PC-3 (cell line): ENCODE data around the gene JPH3. TPM values are rescaled to one million over a fixed set of nuclear protein-coding genes. Genes with fewer than 3 reads are reported as not detected.

Experiments used
- ATAC-seq: fragments of 200-7000 bp; cut with Tn5 transposase; 2 replicates; pipeline ENCODE4 v1.9.1; 2020; ENCODE audit warnings: mild to moderate bottlenecking, moderate library complexity
- BruUV-seq: library from RNA; stranded (reverse); fragments of 400-500 nt; replicated peaks from 2 replicates; lab custom pipeline; 2021; lab: Mats Ljungman, UMichigan
- CTCF ChIA-PET: fragments of 300-600 bp; sonication (Branson Sonifier 250); formaldehyde crosslinking; loops from one replicate; lab custom pipeline; 2022; ENCODE audit warnings: antibody characterized with exemption; lab: Charles Lee
- POLR2A ChIA-PET: fragments of 300-600 bp; sonication (Branson Sonifier 250); formaldehyde crosslinking; loops from one replicate; lab custom pipeline; 2022; ENCODE audit warnings: antibody characterized with exemption; ENCODE audit not compliant: unreplicated experiment; lab: Charles Lee
- DNase-seq: peaks from one replicate; pipeline ENCODE4 v3.0.0-alpha.2; 2015
- H2AFZ ChIP-seq: fragments of 300-600 bp; sonication (generic); 2 replicates; pipeline ENCODE4 v1.6.0; 2016; ENCODE audit warnings: antibody characterized with exemption, low read length
- H3F3A ChIP-seq: fragments of 300-600 bp; sonication (generic); one replicate; pipeline ENCODE4 v1.6.0; 2017; ENCODE audit warnings: antibody characterized with exemption, low read length, control low read depth, mild to moderate bottlenecking; ENCODE audit not compliant: unreplicated experiment
- H3K27ac ChIP-seq: fragments of 300-600 bp; sonication (generic); 2 replicates; pipeline ENCODE4 v1.5.1; 2016; ENCODE audit warnings: mild to moderate bottlenecking, low read length
- H3K27me3 ChIP-seq: fragments of 300-600 bp; sonication (generic); 2 replicates; pipeline ENCODE4 v1.6.1; 2016; ENCODE audit warnings: low read length, mixed read lengths
- H3K36me3 ChIP-seq: fragments of 300-600 bp; sonication (generic); 2 replicates; pipeline ENCODE4 v1.6.1; 2016; ENCODE audit warnings: low read depth, mixed run types, low read length, mixed read lengths
- H3K4me1 ChIP-seq: fragments of 300-600 bp; sonication (generic); 2 replicates; pipeline ENCODE4 v1.5.1; 2016; ENCODE audit warnings: low read length; ENCODE audit not compliant: insufficient read depth
- H3K4me2 ChIP-seq: fragments of 300-600 bp; sonication (generic); 2 replicates; pipeline ENCODE4 v1.6.0; 2016; ENCODE audit warnings: low read length
- H3K4me3 ChIP-seq: fragments of 300-600 bp; sonication (generic); 2 replicates; pipeline ENCODE4 v1.5.1; 2016; ENCODE audit warnings: mild to moderate bottlenecking, low read length, mixed read lengths
- H3K79me2 ChIP-seq: fragments of 300-600 bp; sonication (generic); 2 replicates; pipeline ENCODE4 v1.6.1; 2017; ENCODE audit warnings: low read length, mixed read lengths
- H3K9ac ChIP-seq: fragments of 300-600 bp; sonication (generic); 2 replicates; pipeline ENCODE4 v1.6.0; 2016; ENCODE audit warnings: mild to moderate bottlenecking, low read length
- H3K9me2 ChIP-seq: fragments of 300-600 bp; sonication (generic); replicated peaks from 2 replicates; pipeline ENCODE4 v1.6.1; 2016; ENCODE audit warnings: mixed run types, low read length, mixed read lengths
- H3K9me3 ChIP-seq: fragments of 300-600 bp; sonication (generic); 2 replicates; pipeline ENCODE4 v1.6.1; 2016; ENCODE audit warnings: low read length, mixed read lengths
- H4K20me1 ChIP-seq: fragments of 300-600 bp; sonication (generic); 2 replicates; pipeline ENCODE4 v1.6.1; 2016; ENCODE audit warnings: low read length, mixed read lengths
- EZH2 ChIP-seq: fragments of 300-600 bp; sonication (generic); IDR thresholded peaks from one replicate; pipeline ENCODE4 v1.6.1; 2017; ENCODE audit warnings: antibody characterized with exemption, mild to moderate bottlenecking, low read length; ENCODE audit not compliant: unreplicated experiment
- EZH2phosphoT487 ChIP-seq: fragments of 300-600 bp; sonication (generic); IDR thresholded peaks from 2 replicates; pipeline ENCODE4 v1.6.1; 2018; ENCODE audit warnings: mild to moderate bottlenecking, antibody characterized with exemption, low read length, borderline replicate concordance
- intact Hi-C: fragments of 100-400 bp; cut with micrococcal nuclease; formaldehyde crosslinking; loops from 2 replicates; pipeline ENCODE4 v1.9.0; 2023
- total RNA-seq: library from RNA; depleted of rRNA; stranded (reverse); fragments of >200 nt; gene quantifications from 2 replicates; pipeline ENCODE4 v1.2.3, GENCODE V29; 2014
- TF ChIP-seq, protein P1 (sequence below): fragments of 300-600 bp; sonication (generic); conservative IDR thresholded peaks from 2 replicates; pipeline ENCODE4 v1.5.1; 2017; ENCODE audit warnings: antibody characterized with exemption, low read depth, mild to moderate bottlenecking, low read length

JPH3 gene
- total RNA-seq, 1 experiment from 2014 or later = not detected

DNA sequence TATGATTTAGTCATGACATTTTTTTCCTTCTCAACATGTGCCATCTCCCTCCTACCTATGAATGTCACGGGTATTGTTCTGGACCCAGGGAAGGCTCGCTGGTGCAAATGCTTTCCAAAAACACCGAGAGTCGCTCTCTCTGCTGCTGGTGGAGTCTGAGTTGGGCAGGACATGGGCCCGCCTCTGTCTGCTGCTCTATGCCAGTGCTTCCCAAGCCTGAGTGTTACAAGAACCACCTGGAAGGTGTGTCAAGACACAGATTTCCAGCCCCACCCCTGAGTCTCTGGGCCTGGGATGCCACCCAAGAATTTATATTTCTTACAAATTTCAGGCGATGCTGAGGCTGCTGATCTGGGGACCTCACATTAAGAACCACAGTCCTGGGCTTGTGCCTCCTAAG lies 9.1 kb downstream of the JPH3 start:
- H3K27ac ChIP-seq = no peak overlapping the region
- intact Hi-C loops = no loop called here
- no peak for DNase-seq
- H3K4me2 ChIP-seq = no peak overlapping the region
- BruUV-seq = no TSS peak
- H3K4me3 ChIP-seq = no peak overlapping the region
- CTCF ChIA-PET = no interaction called here
- H3K9me3 ChIP-seq = no peaks in the 10 kb centered on the region
- peaks cover 10% of the 10 kb centered on the region; the same call in 1 of the 2 replicates for H3K27me3 ChIP-seq
- no peaks in the 10 kb centered on the region for H3F3A ChIP-seq
- H4K20me1 ChIP-seq = no peaks in the 10 kb centered on the region
- H3K9ac ChIP-seq = no peak overlapping the region
- H3K9me2 ChIP-seq = no peaks in the 10 kb centered on the region
- no peaks in the 10 kb centered on the region for H3K79me2 ChIP-seq
- H2AFZ ChIP-seq = no peak overlapping the region
- no peaks in the 10 kb centered on the region for H3K4me1 ChIP-seq
- no peak for TF ChIP-seq EZH2phosphoT487
- no peak for TF ChIP-seq EZH2
- TF ChIP-seq, protein P1, sequence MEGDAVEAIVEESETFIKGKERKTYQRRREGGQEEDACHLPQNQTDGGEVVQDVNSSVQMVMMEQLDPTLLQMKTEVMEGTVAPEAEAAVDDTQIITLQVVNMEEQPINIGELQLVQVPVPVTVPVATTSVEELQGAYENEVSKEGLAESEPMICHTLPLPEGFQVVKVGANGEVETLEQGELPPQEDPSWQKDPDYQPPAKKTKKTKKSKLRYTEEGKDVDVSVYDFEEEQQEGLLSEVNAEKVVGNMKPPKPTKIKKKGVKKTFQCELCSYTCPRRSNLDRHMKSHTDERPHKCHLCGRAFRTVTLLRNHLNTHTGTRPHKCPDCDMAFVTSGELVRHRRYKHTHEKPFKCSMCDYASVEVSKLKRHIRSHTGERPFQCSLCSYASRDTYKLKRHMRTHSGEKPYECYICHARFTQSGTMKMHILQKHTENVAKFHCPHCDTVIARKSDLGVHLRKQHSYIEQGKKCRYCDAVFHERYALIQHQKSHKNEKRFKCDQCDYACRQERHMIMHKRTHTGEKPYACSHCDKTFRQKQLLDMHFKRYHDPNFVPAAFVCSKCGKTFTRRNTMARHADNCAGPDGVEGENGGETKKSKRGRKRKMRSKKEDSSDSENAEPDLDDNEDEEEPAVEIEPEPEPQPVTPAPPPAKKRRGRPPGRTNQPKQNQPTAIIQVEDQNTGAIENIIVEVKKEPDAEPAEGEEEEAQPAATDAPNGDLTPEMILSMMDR = no peak
- POLR2A ChIA-PET = no interaction called here
- no peaks in the 10 kb centered on the region for H3K36me3 ChIP-seq
- no peak for ATAC-seq

DNA sequence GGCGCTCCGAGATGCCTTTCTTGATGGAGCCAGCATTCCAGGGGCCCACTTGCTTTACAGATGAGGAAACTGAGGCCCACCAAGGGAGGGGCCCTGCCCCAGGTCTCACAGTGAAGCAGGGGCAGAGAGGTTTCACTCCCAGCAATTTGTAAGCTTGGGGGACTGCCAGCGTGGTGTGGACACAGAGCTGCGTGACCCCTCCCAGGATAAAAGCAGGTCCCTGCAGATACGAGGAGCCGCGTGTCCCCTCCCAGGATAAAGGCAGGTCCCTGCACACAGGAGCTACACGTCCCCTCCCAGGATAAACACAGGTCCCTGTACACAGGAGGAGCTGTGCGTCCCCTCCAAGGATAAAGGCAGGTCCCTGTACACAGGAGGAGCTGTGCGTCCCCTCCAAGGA lies 11.7 kb downstream of the JPH3 start:
- no peaks in the 10 kb centered on the region for H3F3A ChIP-seq
- H3K27me3 ChIP-seq = 0 out of 2 replicates have a peak, but pooled peaks cover 6% of the 10 kb centered on the region
- H4K20me1 ChIP-seq = no peaks in the 10 kb centered on the region
- no peak for TF ChIP-seq EZH2
- TF ChIP-seq, protein P1 = no peak
- TF ChIP-seq EZH2phosphoT487 = no peak
- no TSS peak for BruUV-seq
- no peaks in the 10 kb centered on the region for H3K9me2 ChIP-seq
- H3K9ac ChIP-seq = no peak overlapping the region
- H3K9me3 ChIP-seq = no peaks in the 10 kb centered on the region
- H3K4me3 ChIP-seq = no peak overlapping the region
- intact Hi-C loops = no loop called here
- no peaks in the 10 kb centered on the region for H3K36me3 ChIP-seq
- no peak for DNase-seq
- H3K4me1 ChIP-seq = no peaks in the 10 kb centered on the region
- no peak overlapping the region for H2AFZ ChIP-seq
- H3K27ac ChIP-seq = no peak overlapping the region
- no peaks in the 10 kb centered on the region for H3K79me2 ChIP-seq
- POLR2A ChIA-PET = no interaction called here
- CTCF ChIA-PET = no interaction called here
- no peak overlapping the region for H3K4me2 ChIP-seq
- ATAC-seq = no peak

DNA sequence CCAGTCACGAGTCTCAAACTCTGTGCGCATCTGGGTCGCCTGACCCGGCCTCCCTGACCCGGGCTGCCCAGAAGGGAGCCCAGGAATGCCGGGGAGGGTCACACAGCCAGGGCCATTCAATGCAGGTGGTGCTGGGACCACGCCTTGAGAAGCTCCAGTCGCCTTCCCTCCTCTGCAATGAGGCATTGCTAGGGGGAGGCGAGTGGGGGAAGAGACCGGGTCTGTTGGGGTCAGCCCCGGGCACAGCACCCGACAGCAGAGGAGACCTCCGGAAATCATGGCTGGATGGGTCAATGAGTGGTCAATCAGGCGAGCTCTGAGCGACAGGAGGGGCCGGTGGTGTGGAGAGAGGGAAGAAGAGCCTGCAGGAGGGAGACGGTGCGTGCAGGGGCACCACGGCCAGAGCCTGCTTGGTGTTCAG lies 13.3 kb downstream of the JPH3 start:
- ChIA-PET POLR2A (no interaction called here), CTCF (no interaction called here)
- TF ChIP-seq, protein P1 = no peak
- no peak for DNase-seq
- Histone ChIP-seq H3K4me3 (no peak overlapping the region), H2AFZ (no peak overlapping the region), H3K36me3 (no peaks in the 10 kb centered on the region), H3K4me1 (no peaks in the 10 kb centered on the region), H3F3A (no peaks in the 10 kb centered on the region), H3K9me2 (no peaks in the 10 kb centered on the region), H3K27me3 (0 out of 2 replicates have a peak, but pooled peaks cover 4% of the 10 kb centered on the region), H3K9ac (no peak overlapping the region), H3K79me2 (no peaks in the 10 kb centered on the region), H3K27ac (no peak overlapping the region), H4K20me1 (no peaks in the 10 kb centered on the region), H3K9me3 (no peaks in the 10 kb centered on the region), H3K4me2 (no peak overlapping the region)
- no peak for ATAC-seq
- BruUV-seq = no TSS peak
- intact Hi-C loops = no loop called here
